HL-60 (cell line): ENCODE measurements around the gene RAB21.

Source experiments
- CTCF ChIP-seq: IDR thresholded peaks from one replicate; pipeline ENCODE4 v1.5.1; 2011; ENCODE audit warnings: low read length, control low read depth, inconsistent platforms; ENCODE audit not compliant: insufficient read depth
- GABPA ChIP-seq: IDR thresholded peaks from 2 replicates; pipeline ENCODE4 v1.6.1; 2012; ENCODE audit warnings: low read depth
- POLR2AphosphoS5 ChIP-seq: IDR thresholded peaks from 2 replicates; pipeline ENCODE4 v1.6.1; 2012; ENCODE audit warnings: low read depth

GRCh38 chr12:71838231-71838630, 83.6 kb downstream of the RAB21 start:
- TF ChIP-seq CTCF (no peak), POLR2AphosphoS5 (no peak), GABPA (no peak)
